HFFc6 (cell line): ENCODE results near the gene MAST3. TPM values are rescaled to one million over a fixed set of nuclear protein-coding genes. Genes with fewer than 3 reads are reported as not detected.

Experiments
- DNase-seq: peaks from one replicate; pipeline ENCODE4 v3.0.0-alpha.2; 2018
- H3K27ac Mint-ChIP-seq: 2 replicates; pipeline ENCODE4 v1.8.0; 2020; ENCODE audit warnings: mild to moderate bottlenecking, mixed read lengths
- H3K27me3 Mint-ChIP-seq: 2 replicates; pipeline ENCODE4 v1.8.0; 2021; ENCODE audit warnings: mild to moderate bottlenecking, moderate library complexity, mixed read lengths; ENCODE audit not compliant: insufficient read depth
- H3K36me3 Mint-ChIP-seq: 2 replicates; pipeline ENCODE4 v1.8.0; 2021; ENCODE audit warnings: low read depth, mixed read lengths
- H3K4me1 Mint-ChIP-seq: 2 replicates; pipeline ENCODE4 v1.8.0; 2020; ENCODE audit warnings: low read depth, mixed read lengths
- H3K4me3 Mint-ChIP-seq: 2 replicates; pipeline ENCODE4 v1.8.0; 2020; ENCODE audit warnings: mild to moderate bottlenecking, moderate library complexity, mixed read lengths
- H3K9me3 Mint-ChIP-seq: 2 replicates; pipeline ENCODE4 v1.8.0; 2020; ENCODE audit warnings: mild to moderate bottlenecking, mixed read lengths
- CTCF ChIP-seq: fragments of 200-600 bp; sonication (generic); IDR thresholded peaks from 2 replicates; pipeline ENCODE4 v1.5.0; 2021; ENCODE audit warnings: antibody characterized with exemption, mild to moderate bottlenecking
- total RNA-seq, 6 experiments: library from RNA; stranded (reverse); fragmentation: NEBNext Ultra II Directional; extraction: Animal tissue kit (Norgen Biotek cat#: 25700); gene quantifications; 2 replicates in 1 of 6; 3 replicates in 5 of 6; pipeline ENCODE4 v1.2.3, GENCODE V29; 2021

Gene MAST3
- total RNA-seq, 6 experiments from 2014 or later = 12.2 to 17.4 (median 13.2) TPM

- no peak for TF ChIP-seq CTCF
- no peak overlapping the region for H3K4me3 Mint-ChIP-seq
- no peaks in the 10 kb centered on the region for H3K9me3 Mint-ChIP-seq
- peaks cover 3% of the 10 kb centered on the region for H3K27me3 Mint-ChIP-seq
- no peak overlapping the region for H3K27ac Mint-ChIP-seq
- no peak for DNase-seq
- 0 out of 2 replicates have a peak, but pooled peaks cover 4% of the 10 kb centered on the region for H3K36me3 Mint-ChIP-seq
- peaks cover 21% of the 10 kb centered on the region for H3K4me1 Mint-ChIP-seq
Observed at GRCh38 chr19:18113827-18114226, 16.2 kb downstream of the MAST3 start.

GRCh38 chr19:18114483-18114882, 16.9 kb downstream of the MAST3 start:
- Mint-ChIP-seq H3K36me3 (0 out of 2 replicates have a peak, but pooled peaks cover 4% of the 10 kb centered on the region), H3K27me3 (peaks cover 3% of the 10 kb centered on the region)

GRCh38 chr19:18117364-18117691, 19.8 kb downstream of the MAST3 start:
- Mint-ChIP-seq H3K4me3 (peak overlapping the region; percentile 81), H3K4me1 (peaks cover 19% of the 10 kb centered on the region), H3K27ac (peak overlapping the region; percentile 79), H3K9me3 (no peaks in the 10 kb centered on the region), H3K36me3 (0 out of 2 replicates have a peak, but pooled peaks cover 4% of the 10 kb centered on the region), H3K27me3 (peaks cover 3% of the 10 kb centered on the region)
- DNase-seq = no peak
- TF ChIP-seq CTCF = no peak

More at GRCh38 chr19:18114483-18114882, 16.9 kb downstream of the MAST3 start:
- Mint-ChIP-seq H3K4me1 (peaks cover 20% of the 10 kb centered on the region), H3K9me3 (no peaks in the 10 kb centered on the region), H3K27ac (no peak overlapping the region), H3K4me3 (no peak overlapping the region)
- no peak for TF ChIP-seq CTCF
- DNase-seq = no peak

GRCh38 chr19:18117692-18118378, 20.3 kb downstream of the MAST3 start:
- H3K9me3 Mint-ChIP-seq = no peaks in the 10 kb centered on the region
- peak overlapping the region; percentile 86 for H3K4me3 Mint-ChIP-seq
- no peak; the same call in 1 of the 2 replicates for TF ChIP-seq CTCF
- H3K4me1 Mint-ChIP-seq = peaks cover 16% of the 10 kb centered on the region
- 0 out of 2 replicates have a peak, but pooled peaks cover 4% of the 10 kb centered on the region for H3K36me3 Mint-ChIP-seq
- H3K27me3 Mint-ChIP-seq = peaks cover 3% of the 10 kb centered on the region
- peak; percentile 62 for DNase-seq
- peak overlapping the region; percentile 79 for H3K27ac Mint-ChIP-seq

GRCh38 chr19:18118420-18119012, 20.9 kb downstream of the MAST3 start:
- Mint-ChIP-seq H3K36me3 (0 out of 2 replicates have a peak, but pooled peaks cover 4% of the 10 kb centered on the region), H3K27ac (no peak overlapping the region), H3K9me3 (no peaks in the 10 kb centered on the region), H3K4me3 (peak overlapping the region; percentile 86), H3K4me1 (peaks cover 15% of the 10 kb centered on the region), H3K27me3 (peaks cover 3% of the 10 kb centered on the region)
- no peak for DNase-seq
- TF ChIP-seq CTCF = no peak; the same call in 1 of the 2 replicates
